Neural cell (in vitro differentiated cells): ENCODE results near the gene MYO7A. TPM values are rescaled to one million over a fixed set of nuclear protein-coding genes. Genes with fewer than 3 reads are reported as not detected.

Experiments
- H2AFZ ChIP-seq: fragments of 200-600, 300-800 bp; sonication (generic), shearing (Covaris generic); 2 replicates; pipeline ENCODE4 v1.6.0; 2014; ENCODE audit warnings: low read depth, mild to moderate bottlenecking, antibody characterized with exemption, low read length, moderate library complexity
- H3F3A ChIP-seq: fragments of 200-600 bp; shearing (Covaris generic); 2 replicates; pipeline ENCODE4 v1.6.1; 2016; ENCODE audit warnings: mild to moderate bottlenecking, moderate library complexity, mixed read lengths, antibody characterized with exemption, low read length; ENCODE audit not compliant: insufficient read depth, poor library complexity, severe bottlenecking
- H3K27ac ChIP-seq: fragments of 200-600, 300-800 bp; sonication (generic), shearing (Covaris generic); 2 replicates; pipeline ENCODE4 v1.5.1; 2014; ENCODE audit warnings: mild to moderate bottlenecking, low read length, moderate library complexity
- H3K27me3 ChIP-seq: fragments of 300-800, 200-600 bp; sonication (generic), shearing (Covaris generic); 2 replicates; pipeline ENCODE4 v1.6.0; 2014; ENCODE audit warnings: mild to moderate bottlenecking, low read depth, low read length, moderate library complexity; ENCODE audit not compliant: insufficient read depth
- H3K36me3 ChIP-seq: fragments of 300-800, 200-600 bp; sonication (generic), shearing (Covaris generic); 2 replicates; pipeline ENCODE4 v1.5.1; 2014; ENCODE audit warnings: mild to moderate bottlenecking, antibody characterized with exemption, low read length, moderate library complexity; ENCODE audit not compliant: insufficient read depth
- H3K4me2 ChIP-seq: fragments of 300-800, 200-600 bp; sonication (generic), shearing (Covaris generic); 2 replicates; pipeline ENCODE4 v1.6.0; 2014; ENCODE audit warnings: mild to moderate bottlenecking, low read length
- H3K4me3 ChIP-seq: fragments of 300-800, 200-600 bp; sonication (generic), shearing (Covaris generic); 2 replicates; pipeline ENCODE4 v1.5.1; 2014; ENCODE audit warnings: mild to moderate bottlenecking, low read length, moderate library complexity
- H3K79me2 ChIP-seq: fragments of 200-600 bp; shearing (Covaris generic); replicated peaks from 2 replicates; pipeline ENCODE4 v1.6.0; 2014; ENCODE audit warnings: mild to moderate bottlenecking, low read length, moderate library complexity; ENCODE audit not compliant: insufficient read depth
- H3K9ac ChIP-seq: fragments of 300-800, 200-600 bp; sonication (generic), shearing (Covaris generic); 2 replicates; pipeline ENCODE4 v1.6.1; 2016; ENCODE audit warnings: mild to moderate bottlenecking, low read length, mixed read lengths
- H3K9me2 ChIP-seq: fragments of 200-600 bp; shearing (Covaris generic); 2 replicates; pipeline ENCODE4 v1.6.1; 2016; ENCODE audit warnings: mild to moderate bottlenecking, low read length, mixed read lengths; ENCODE audit not compliant: insufficient read depth
- H3K9me3 ChIP-seq: fragments of 200-600, 300-800 bp; sonication (generic), shearing (Covaris generic); 2 replicates; pipeline ENCODE4 v1.6.1; 2016; ENCODE audit warnings: mild to moderate bottlenecking, mixed run types, low read length, moderate library complexity, mixed read lengths
- H4K20me1 ChIP-seq: fragments of 200-600 bp; shearing (Covaris generic); 2 replicates; pipeline ENCODE4 v1.6.1; 2016; ENCODE audit warnings: mild to moderate bottlenecking, mixed run types; ENCODE audit not compliant: insufficient read depth
- CTCF ChIP-seq: fragments of 450-650 bp; IDR thresholded peaks from 2 replicates; pipeline ENCODE4 v1.5.1; 2014; ENCODE audit warnings: antibody characterized with exemption, mild to moderate bottlenecking, moderate library complexity; ENCODE audit not compliant: poor library complexity, severe bottlenecking
- EP300 ChIP-seq: fragments of 450-650 bp; conservative IDR thresholded peaks from 2 replicates; pipeline ENCODE4 v1.6.1; 2014; ENCODE audit warnings: antibody characterized with exemption, mild to moderate bottlenecking, moderate library complexity; ENCODE audit not compliant: poor library complexity, severe bottlenecking
- EZH2 ChIP-seq: fragments of 200-600, 300-800 bp; shearing (Covaris generic), sonication (generic); IDR thresholded peaks from 2 replicates; pipeline ENCODE4 v1.6.1; 2014; ENCODE audit warnings: antibody characterized with exemption, low read length, borderline replicate concordance, mild to moderate bottlenecking; ENCODE audit not compliant: insufficient read depth, poor library complexity, severe bottlenecking
- MXI1 ChIP-seq: fragments of 450-650 bp; conservative IDR thresholded peaks from 2 replicates; pipeline ENCODE4 v1.6.1; 2014; ENCODE audit warnings: antibody characterized with exemption, mild to moderate bottlenecking; ENCODE audit not compliant: poor library complexity, severe bottlenecking
- POLR2AphosphoS5 ChIP-seq: IDR thresholded peaks from 2 replicates; pipeline ENCODE4 v1.6.1; 2012
- RAD21 ChIP-seq: fragments of 450-650 bp; conservative IDR thresholded peaks from 2 replicates; pipeline ENCODE4 v1.6.1; 2014; ENCODE audit warnings: antibody characterized with exemption, mild to moderate bottlenecking, moderate library complexity
- REST ChIP-seq: IDR thresholded peaks from 2 replicates; pipeline ENCODE4 v1.6.1; 2012; ENCODE audit warnings: borderline replicate concordance
- SMC3 ChIP-seq: fragments of 450-650 bp; conservative IDR thresholded peaks from 2 replicates; pipeline ENCODE4 v1.6.1; 2014; ENCODE audit warnings: antibody characterized with exemption, mild to moderate bottlenecking, moderate library complexity; ENCODE audit not compliant: poor library complexity
- TAF1 ChIP-seq: IDR thresholded peaks from 2 replicates; pipeline ENCODE4 v1.6.1; 2012; ENCODE audit warnings: low read depth
- polyA plus RNA-seq: library from polyadenylated mRNA; depleted of rRNA; stranded (reverse); fragments of >200 nt; gene quantifications from 2 replicates; pipeline ENCODE4 v1.2.3, GENCODE V29; 2014

The MYO7A gene
- polyA plus RNA-seq, 1 donor from 2014 or later, result 0.61 TPM

- H3F3A ChIP-seq, result no peaks in the 10 kb centered on the region
- H3K27ac ChIP-seq, result no peak overlapping the region
- TF ChIP-seq TAF1 (no peak), EP300 (no peak), POLR2AphosphoS5 (no peak), REST (no peak), RAD21 (no peak), CTCF (no peak), SMC3 (no peak), EZH2 (no peak), MXI1 (no peak)
- no peak overlapping the region for H2AFZ ChIP-seq
- H3K9me3 ChIP-seq, result no peaks in the 10 kb centered on the region
- H3K79me2 ChIP-seq, result no peaks in the 10 kb centered on the region
- no peaks in the 10 kb centered on the region for H3K27me3 ChIP-seq
- no peak overlapping the region for H3K4me3 ChIP-seq
- H4K20me1 ChIP-seq, result no peaks in the 10 kb centered on the region
- H3K36me3 ChIP-seq, result no peaks in the 10 kb centered on the region
- H3K4me2 ChIP-seq, result no peak overlapping the region
- H3K9me2 ChIP-seq, result no peaks in the 10 kb centered on the region
- no peak overlapping the region for H3K9ac ChIP-seq
Measured at GRCh38 chr11:77147036-77147315, 18.9 kb downstream of the MYO7A start.

GRCh38 chr11:77147668-77148321 lies 19.7 kb downstream of the MYO7A start:
- Histone ChIP-seq H3K9ac (no peak overlapping the region), H3K4me2 (no peak overlapping the region), H3K79me2 (no peaks in the 10 kb centered on the region), H2AFZ (no peak overlapping the region), H3F3A (no peaks in the 10 kb centered on the region), H4K20me1 (no peaks in the 10 kb centered on the region), H3K27ac (no peak overlapping the region), H3K27me3 (no peaks in the 10 kb centered on the region), H3K4me3 (no peak overlapping the region), H3K9me2 (no peaks in the 10 kb centered on the region), H3K36me3 (no peaks in the 10 kb centered on the region), H3K9me3 (no peaks in the 10 kb centered on the region)
- TF ChIP-seq EZH2 (no peak), EP300 (no peak), CTCF (no peak), REST (no peak), RAD21 (no peak), TAF1 (no peak), SMC3 (no peak), POLR2AphosphoS5 (no peak), MXI1 (no peak)
